Fibroblast of villous mesenchyme (primary cell): ENCODE measurements around the gene FLNC. TPM values are rescaled to one million over a fixed set of nuclear protein-coding genes. Genes with fewer than 3 reads are reported as not detected.

ENCODE experiments used
- DNase-seq: peaks from one replicate; pipeline ENCODE4 v3.0.0-alpha.2; 2010; ENCODE audit warnings: low read depth
- H3K4me3 ChIP-seq: 2 replicates; pipeline ENCODE4 v1.5.1; 2011; ENCODE audit warnings: low read depth, mild to moderate bottlenecking, low read length
- total RNA-seq: library from RNA; depleted of rRNA; stranded (reverse); fragments of >200 nt; gene quantifications from 2 replicates; pipeline ENCODE4 v1.2.3, GENCODE V29; 2012
- TF ChIP-seq, protein P1 (sequence below): IDR thresholded peaks from 2 replicates; pipeline ENCODE4 v1.5.1; 2012; ENCODE audit warnings: low read depth, mild to moderate bottlenecking, low read length; ENCODE audit not compliant: insufficient read depth

The FLNC gene
- total RNA-seq, 1 donor = 185 TPM

DNA sequence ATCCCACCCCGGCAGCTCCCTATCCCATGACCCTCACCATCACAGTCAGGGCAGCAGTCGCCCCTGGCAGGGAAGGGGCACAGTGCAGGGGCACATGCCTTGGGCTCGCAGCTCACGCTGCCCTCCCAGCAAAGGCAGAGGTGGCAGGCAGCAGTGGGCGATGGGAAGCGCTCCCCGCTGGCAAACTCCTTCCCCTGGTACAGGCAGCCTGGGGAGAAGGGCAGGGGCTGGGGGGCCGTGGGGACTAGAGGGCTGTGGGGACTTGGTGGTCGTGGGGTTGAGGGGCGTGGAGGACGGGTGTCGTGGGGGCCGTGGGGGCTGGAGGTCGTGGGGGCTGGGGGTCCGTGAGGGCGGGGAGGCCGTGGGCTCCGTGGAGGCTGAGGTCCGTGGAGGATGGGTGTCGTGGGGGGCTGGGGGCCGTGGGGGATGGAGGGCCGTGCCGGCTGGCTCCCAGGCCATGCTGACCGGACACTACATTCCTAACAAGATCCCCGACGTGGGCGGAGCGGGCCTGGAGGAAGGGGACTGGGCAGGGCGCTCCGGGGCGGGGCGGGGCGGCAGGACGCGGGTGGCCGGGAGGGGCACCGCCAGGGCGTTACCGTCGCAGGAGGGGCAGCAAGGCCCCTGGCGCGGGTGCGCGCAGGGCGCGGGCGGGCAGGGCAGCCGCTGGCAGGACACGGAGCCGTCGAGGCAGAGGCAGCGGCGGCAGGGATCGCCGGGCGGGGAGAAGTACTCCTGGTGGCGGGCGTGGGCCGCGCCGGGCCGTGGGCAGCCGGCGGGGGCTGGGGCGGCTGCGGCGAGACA lies 60.3 kb downstream of the FLNC start:
- TF ChIP-seq, protein P1, sequence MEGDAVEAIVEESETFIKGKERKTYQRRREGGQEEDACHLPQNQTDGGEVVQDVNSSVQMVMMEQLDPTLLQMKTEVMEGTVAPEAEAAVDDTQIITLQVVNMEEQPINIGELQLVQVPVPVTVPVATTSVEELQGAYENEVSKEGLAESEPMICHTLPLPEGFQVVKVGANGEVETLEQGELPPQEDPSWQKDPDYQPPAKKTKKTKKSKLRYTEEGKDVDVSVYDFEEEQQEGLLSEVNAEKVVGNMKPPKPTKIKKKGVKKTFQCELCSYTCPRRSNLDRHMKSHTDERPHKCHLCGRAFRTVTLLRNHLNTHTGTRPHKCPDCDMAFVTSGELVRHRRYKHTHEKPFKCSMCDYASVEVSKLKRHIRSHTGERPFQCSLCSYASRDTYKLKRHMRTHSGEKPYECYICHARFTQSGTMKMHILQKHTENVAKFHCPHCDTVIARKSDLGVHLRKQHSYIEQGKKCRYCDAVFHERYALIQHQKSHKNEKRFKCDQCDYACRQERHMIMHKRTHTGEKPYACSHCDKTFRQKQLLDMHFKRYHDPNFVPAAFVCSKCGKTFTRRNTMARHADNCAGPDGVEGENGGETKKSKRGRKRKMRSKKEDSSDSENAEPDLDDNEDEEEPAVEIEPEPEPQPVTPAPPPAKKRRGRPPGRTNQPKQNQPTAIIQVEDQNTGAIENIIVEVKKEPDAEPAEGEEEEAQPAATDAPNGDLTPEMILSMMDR = no peak
- H3K4me3 ChIP-seq = no peak overlapping the region
- DNase-seq = no peak

DNA sequence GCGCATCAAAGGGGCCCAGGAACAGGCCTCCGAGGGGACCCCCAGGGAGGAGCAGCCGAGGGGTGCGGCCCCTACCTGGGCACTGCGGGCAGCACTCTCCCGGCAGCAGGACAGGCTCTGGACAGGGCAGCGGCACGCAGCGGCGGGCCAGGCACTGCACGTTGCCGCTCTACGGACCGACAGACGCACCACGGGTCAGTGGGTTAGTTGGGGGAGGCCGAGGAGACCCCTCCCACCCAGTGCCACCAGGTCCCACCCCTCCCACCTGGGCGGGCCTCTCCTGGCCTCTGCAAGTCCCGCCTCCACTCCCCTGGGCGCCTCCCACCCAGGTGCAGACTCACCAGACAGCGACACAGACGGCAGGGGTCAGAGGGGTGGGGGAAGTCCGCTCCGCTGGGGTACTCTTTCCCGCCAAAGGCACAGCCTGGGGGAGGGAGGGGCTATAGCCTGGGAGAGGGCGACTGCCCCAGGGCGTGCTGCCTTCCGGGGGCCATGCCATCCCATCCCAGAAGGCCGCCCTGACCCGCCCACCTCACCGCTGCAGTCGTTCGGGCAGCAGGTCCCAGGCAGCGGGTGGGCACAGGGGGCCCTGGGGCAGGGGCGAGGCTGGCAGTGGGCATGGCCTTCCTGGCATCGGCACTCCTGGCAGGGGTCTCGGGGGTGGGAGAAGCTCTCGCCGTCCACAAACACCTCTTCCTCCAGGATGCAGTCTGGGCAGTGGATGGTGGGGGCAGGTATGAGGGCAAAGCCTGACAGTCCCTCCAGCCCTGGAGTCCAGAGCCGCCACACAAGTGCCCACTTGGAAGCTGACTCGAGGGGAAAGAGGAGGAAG lies 61.1 kb downstream of the FLNC start:
- no peak for DNase-seq
- no peak overlapping the region for H3K4me3 ChIP-seq
- TF ChIP-seq, protein P1 = no peak

DNA sequence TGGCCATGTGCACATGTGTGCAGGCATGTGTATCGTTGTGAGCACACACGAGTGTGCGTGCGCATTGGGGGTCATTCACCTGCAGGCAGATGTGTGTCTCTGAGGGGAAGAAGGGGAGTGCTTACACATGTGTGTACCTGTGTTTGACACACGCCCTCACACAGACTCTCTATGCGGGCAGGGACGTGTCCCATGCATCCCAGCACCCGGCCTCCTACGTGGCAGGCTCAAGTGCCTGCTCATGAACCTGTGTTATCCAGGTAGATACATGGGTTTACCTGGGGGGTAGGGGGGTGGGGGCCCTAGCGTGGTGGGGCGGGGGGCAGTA lies 61.7 kb downstream of the FLNC start:
- no peak overlapping the region for H3K4me3 ChIP-seq
- TF ChIP-seq, protein P1 = no peak
- DNase-seq = no peak

DNA sequence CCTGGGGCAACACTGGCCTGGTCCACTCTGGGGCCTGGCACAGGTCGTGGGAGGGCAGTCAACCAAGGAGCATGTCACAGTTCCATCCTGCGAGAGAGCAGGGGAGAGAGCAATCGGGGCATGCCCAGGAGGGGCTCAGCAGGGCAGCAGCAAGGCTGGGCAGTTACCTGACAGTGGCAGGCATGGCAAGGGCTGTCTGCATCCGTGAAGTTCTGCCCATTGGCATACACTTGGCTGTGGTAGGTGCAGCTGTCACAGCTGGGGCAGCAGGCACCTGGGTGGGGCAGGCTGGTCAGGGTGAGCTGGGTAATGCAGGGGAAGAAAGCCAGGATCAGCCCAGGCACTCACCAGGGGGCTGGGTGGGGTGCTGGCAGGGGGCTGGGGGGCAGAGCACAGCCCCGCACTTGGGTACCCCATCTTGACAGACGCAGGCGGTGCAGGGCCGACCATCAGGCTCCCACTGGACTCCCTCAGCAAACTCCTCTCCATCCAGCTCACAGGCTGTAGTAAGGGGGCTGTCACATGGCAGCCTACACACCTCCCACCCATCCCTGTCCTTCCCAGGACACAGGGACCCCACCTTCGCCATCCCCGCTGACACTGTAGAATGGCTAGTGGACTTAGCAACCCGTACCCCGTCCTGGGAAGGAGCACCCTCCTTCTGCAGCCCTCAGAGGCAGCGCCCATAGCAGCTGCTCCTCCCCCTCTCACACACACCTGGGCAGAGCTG lies 62.5 kb downstream of the FLNC start:
- no peak for DNase-seq
- TF ChIP-seq, protein P1 = no peak
- H3K4me3 ChIP-seq = no peak overlapping the region

DNA sequence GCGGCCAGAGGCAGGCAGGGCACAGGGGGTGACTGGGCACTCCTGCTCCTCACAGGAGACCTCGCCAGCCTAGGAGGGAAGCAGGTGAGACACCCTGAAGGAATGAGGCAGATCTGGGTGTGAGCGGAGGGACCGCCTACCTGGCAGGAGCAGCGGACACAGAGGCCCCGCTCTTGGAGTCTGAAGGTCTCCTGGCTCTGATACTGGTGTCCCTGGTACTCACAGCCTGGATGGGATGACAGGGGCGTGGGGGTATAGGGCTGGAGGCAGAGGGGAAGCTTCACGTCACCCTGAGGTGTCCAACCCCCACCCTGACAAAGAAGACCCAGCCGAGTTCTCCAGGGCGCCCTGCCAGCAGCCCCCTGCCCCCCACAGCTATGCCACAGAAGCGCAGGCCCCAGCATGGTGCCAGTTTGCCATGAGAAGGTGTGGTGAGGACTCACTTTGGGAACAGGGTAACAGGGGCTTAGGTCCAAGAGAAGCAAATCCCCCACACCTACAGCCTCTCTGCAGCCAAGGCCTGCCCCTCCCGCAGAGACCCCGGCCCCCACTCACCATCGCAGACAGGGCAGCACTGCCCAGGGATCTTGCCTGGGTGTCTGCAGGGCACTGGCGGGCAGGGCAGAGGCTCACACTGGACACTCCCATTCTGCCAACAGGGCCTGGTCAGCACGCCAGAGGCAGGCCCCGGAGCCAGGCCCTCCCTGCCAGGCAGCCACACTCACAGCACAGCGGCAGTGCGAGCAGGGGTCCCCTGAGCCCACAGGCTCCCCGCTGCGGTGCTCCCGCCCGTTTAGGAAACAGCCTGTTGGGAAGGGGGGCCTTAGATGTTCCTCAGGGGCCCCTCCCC lies 63.3 kb downstream of the FLNC start:
- H3K4me3 ChIP-seq = no peak overlapping the region
- TF ChIP-seq, protein P1 = no peak
- DNase-seq = no peak

DNA sequence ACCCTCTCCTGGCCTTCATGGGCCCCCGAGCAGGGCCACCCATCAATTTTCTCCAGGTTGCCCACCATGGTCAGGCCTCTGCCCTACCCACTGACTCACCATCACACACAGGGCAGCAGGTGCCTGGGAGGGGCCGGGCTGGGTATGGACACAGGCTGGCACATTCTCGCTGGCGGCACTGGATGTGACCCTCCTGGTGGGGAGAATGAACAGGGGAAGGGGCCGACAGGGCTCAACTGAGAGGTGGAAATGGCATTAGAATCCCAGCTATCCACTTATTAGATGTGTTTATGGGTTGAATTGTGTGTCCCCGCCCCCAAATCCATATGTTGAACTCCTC lies 63.9 kb downstream of the FLNC start:
- TF ChIP-seq, protein P1 = no peak
- DNase-seq = no peak
- no peak overlapping the region for H3K4me3 ChIP-seq
